Measurements from ENCODE around the gene SIPA1L2.
"Not testable (repeated sequence)": the region's sequence is repeated elsewhere in the genome, so short reads cannot be mapped to it uniquely, and the experiment has no call there.

The SIPA1L2 gene

GRCh38 chr1:232615306-232615800 lies 14.6 kb downstream of the SIPA1L2 start:
- DNase-seq (ENCODE audit: low read depth): no peak

- DNase-seq (ENCODE audit: low read depth): no peak
Observed at GRCh38 chr1:232614811-232615210, 15.1 kb downstream of the SIPA1L2 start.

GRCh38 chr1:232613752-232614381 lies 16.1 kb downstream of the SIPA1L2 start:
- DNase-seq (ENCODE audit: low read depth): no peak

GRCh38 chr1:232612836-232613235 lies 17.1 kb downstream of the SIPA1L2 start:
- not testable (repeated sequence) for DNase-seq (ENCODE audit: low read depth)

GRCh38 chr1:232611834-232612233 lies 18.1 kb downstream of the SIPA1L2 start:
- no peak for DNase-seq (ENCODE audit: low read depth)

- DNase-seq (ENCODE audit: low read depth): not testable (repeated sequence)
Observed at GRCh38 chr1:232610902-232611745, 18.8 kb downstream of the SIPA1L2 start.

- no peak for DNase-seq (ENCODE audit: low read depth)
Observed at GRCh38 chr1:232610192-232610901, 19.6 kb downstream of the SIPA1L2 start.

- DNase-seq (ENCODE audit: low read depth): no peak
Observed at GRCh38 chr1:232608427-232608826, 21.5 kb downstream of the SIPA1L2 start.

- no peak for DNase-seq (ENCODE audit: low read depth)
Observed at GRCh38 chr1:232602622-232603021, 27.3 kb downstream of the SIPA1L2 start.

GRCh38 chr1:232600424-232601258 lies 29.3 kb downstream of the SIPA1L2 start:
- no peak for DNase-seq (ENCODE audit: low read depth)

GRCh38 chr1:232599178-232600041 lies 30.5 kb downstream of the SIPA1L2 start:
- DNase-seq (ENCODE audit: low read depth): no peak

- DNase-seq (ENCODE audit: low read depth): no peak
Observed at GRCh38 chr1:232598837-232599177, 31.1 kb downstream of the SIPA1L2 start.

GRCh38 chr1:232598133-232598532 lies 31.8 kb downstream of the SIPA1L2 start:
- DNase-seq (ENCODE audit: low read depth): no peak

GRCh38 chr1:232597721-232598120 lies 32.2 kb downstream of the SIPA1L2 start:
- no peak for DNase-seq (ENCODE audit: low read depth)

- DNase-seq (ENCODE audit: low read depth): no peak
Observed at GRCh38 chr1:232596666-232597303, 33.1 kb downstream of the SIPA1L2 start.

GRCh38 chr1:232594768-232595698 lies 34.9 kb downstream of the SIPA1L2 start:
- no peak for DNase-seq (ENCODE audit: low read depth)

GRCh38 chr1:232593717-232594502 lies 36.0 kb downstream of the SIPA1L2 start:
- no peak for DNase-seq (ENCODE audit: low read depth)

- DNase-seq (ENCODE audit: low read depth): no peak
Observed at GRCh38 chr1:232591344-232591743, 38.6 kb downstream of the SIPA1L2 start.

- no peak for DNase-seq (ENCODE audit: low read depth)
Observed at GRCh38 chr1:232590744-232591082, 39.2 kb downstream of the SIPA1L2 start.

All from stimulated activated CD8-positive, alpha-beta memory T cell treated with anti-CD3 and anti-CD28 coated beads, Interleukin-4, amount 100 ng/mL, for 24 hours (primary cell).